CD8-positive, alpha-beta memory T cell (primary cell): Measurements from ENCODE around the gene HTR6. TPM values are rescaled to one million over a fixed set of nuclear protein-coding genes. Genes with fewer than 3 reads are reported as not detected.
A peak's percentile ranks its signal among the peaks of the same experiment; 100 is the strongest.

Source experiments
- CTCF ChIA-PET: fragments of 350-600 bp; sonication (Branson Sonifier 250); formaldehyde crosslinking; loops from one replicate; lab custom pipeline; 2021; ENCODE audit warnings: antibody characterized with exemption; lab: Charles Lee
- POLR2A ChIA-PET: fragments of 350-600 bp; sonication (Branson Sonifier 250); formaldehyde crosslinking; loops from one replicate; lab custom pipeline; 2021; ENCODE audit warnings: antibody characterized with exemption; lab: Charles Lee
- DNase-seq, 5 donors: peaks; one replicate each; pipeline versions ENCODE4 v3.0.0 to v3.0.0-alpha.2; 2020 to 2022; ENCODE audit warnings: mixed read lengths in 1 of 5
- H3K27ac ChIP-seq: one replicate; pipeline ENCODE4 v1.7.0; 2013; ENCODE audit warnings: low read depth, mild to moderate bottlenecking, low read length, moderate library complexity
- H3K27me3 ChIP-seq: 2 replicates; pipeline ENCODE4 v1.7.0; 2013; ENCODE audit warnings: low read length, mild to moderate bottlenecking; ENCODE audit not compliant: insufficient read depth, poor library complexity, severe bottlenecking
- H3K36me3 ChIP-seq: 2 replicates; pipeline ENCODE4 v1.7.0; 2013; ENCODE audit warnings: mild to moderate bottlenecking, low read length, moderate library complexity; ENCODE audit not compliant: insufficient read depth
- H3K4me1 ChIP-seq: 2 replicates; pipeline ENCODE4 v1.7.0; 2013; ENCODE audit warnings: mild to moderate bottlenecking, low read length, moderate library complexity; ENCODE audit not compliant: insufficient read depth
- H3K4me3 ChIP-seq: 2 replicates; pipeline ENCODE4 v1.7.0; 2013; ENCODE audit warnings: mild to moderate bottlenecking, low read length
- H3K9me3 ChIP-seq: 2 replicates; pipeline ENCODE4 v1.7.0; 2013; ENCODE audit warnings: mild to moderate bottlenecking, low read length
- H3K27ac Mint-ChIP-seq, 8 donors: one replicate each; pipeline ENCODE4 v1.8.0; 2020 to 2021; ENCODE audit warnings: mixed read lengths in 8 of 8, mild to moderate bottlenecking in 6 of 8, inconsistent platforms in 3 of 8, moderate library complexity in 3 of 8
- H3K27me3 Mint-ChIP-seq, 2 donors: one replicate each; pipeline ENCODE4 v1.8.0; 2020 to 2021; ENCODE audit warnings: mixed read lengths in 2 of 2, mild to moderate bottlenecking in 1 of 2, moderate library complexity in 1 of 2
- H3K36me3 Mint-ChIP-seq, 3 donors: one replicate each; pipeline ENCODE4 v1.8.0; 2020 to 2021; ENCODE audit warnings: mixed read lengths in 3 of 3, inconsistent platforms in 1 of 3, mild to moderate bottlenecking in 1 of 3
- H3K4me1 Mint-ChIP-seq, 3 donors: one replicate each; pipeline ENCODE4 v1.8.0; 2020 to 2021; ENCODE audit warnings: mixed read lengths in 3 of 3, inconsistent platforms in 1 of 3, mild to moderate bottlenecking in 1 of 3
- H3K4me3 Mint-ChIP-seq, 7 donors: one replicate each; pipeline ENCODE4 v1.8.0; 2020 to 2021; ENCODE audit warnings: mixed read lengths in 7 of 7, mild to moderate bottlenecking in 6 of 7, moderate library complexity in 4 of 7, inconsistent platforms in 2 of 7
- H3K9me3 Mint-ChIP-seq, 5 donors: one replicate each; pipeline ENCODE4 v1.8.0; 2020 to 2022; ENCODE audit warnings: mixed read lengths in 5 of 5, mild to moderate bottlenecking in 3 of 5, moderate library complexity in 2 of 5, inconsistent platforms in 1 of 5
- polyA plus RNA-seq: library from polyadenylated mRNA; unstranded; fragments of 300-500 nt; fragmentation: Illumina TruSeq; gene quantifications from one replicate; pipeline ENCODE4 v1.2.3, GENCODE V29; 2021
- total RNA-seq, 2 experiments: library from RNA; stranded (reverse); gene quantifications; one replicate each; pipeline ENCODE4 v1.2.3, GENCODE V29; 2021

Gene HTR6
- total and polyA plus RNA-seq, 3 experiments from 2014 or later = not detected

DNA sequence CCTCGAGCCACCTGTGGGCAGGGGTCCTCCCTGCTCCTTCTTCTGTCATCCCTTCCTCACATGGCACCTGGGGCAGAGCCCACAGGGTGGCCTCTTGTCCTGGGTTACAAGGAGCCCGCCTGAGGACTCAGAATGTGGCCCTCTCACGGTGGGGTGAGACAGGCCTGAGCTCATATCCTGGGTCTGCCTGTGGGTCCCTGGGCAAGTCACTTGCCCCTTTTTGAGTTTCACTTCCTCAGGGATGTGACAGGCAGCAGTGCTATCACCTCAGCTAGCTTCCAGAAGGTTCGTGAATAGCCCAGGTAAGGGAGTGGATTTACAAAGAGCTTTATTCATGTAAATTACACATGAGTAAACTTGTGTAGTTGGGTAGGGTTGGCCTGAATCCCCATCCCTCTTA lies 33.5 kb downstream of the HTR6 start:
- H3K9me3 ChIP-seq = no peaks in the 10 kb centered on the region
- H3K4me3 ChIP-seq = no peak overlapping the region
- H3K27ac ChIP-seq = no peak overlapping the region
- H3K9me3 Mint-ChIP-seq = no peaks in the 10 kb centered on the region
- no peaks in the 10 kb centered on the region for H3K27me3 Mint-ChIP-seq
- H3K4me1 ChIP-seq = no peaks in the 10 kb centered on the region
- H3K27ac Mint-ChIP-seq = peak overlapping the region in 1 of 8 donors; percentile 3
- no peak for DNase-seq
- ChIA-PET CTCF (interaction anchor here (0.8 kb wide), 1 partner anchor 18 kb away, joined by 3 read pairs; no protein-coding TSS in a partner anchor), POLR2A (no interaction called here)
- H3K4me3 Mint-ChIP-seq = no peak overlapping the region
- no peaks in the 10 kb centered on the region for H3K4me1 Mint-ChIP-seq
- H3K36me3 ChIP-seq = no peaks in the 10 kb centered on the region
- H3K27me3 ChIP-seq = no peaks in the 10 kb centered on the region
- H3K36me3 Mint-ChIP-seq = peaks cover 0 to 61% (median 8%) of the 10 kb centered on the region in 3 donors

DNA sequence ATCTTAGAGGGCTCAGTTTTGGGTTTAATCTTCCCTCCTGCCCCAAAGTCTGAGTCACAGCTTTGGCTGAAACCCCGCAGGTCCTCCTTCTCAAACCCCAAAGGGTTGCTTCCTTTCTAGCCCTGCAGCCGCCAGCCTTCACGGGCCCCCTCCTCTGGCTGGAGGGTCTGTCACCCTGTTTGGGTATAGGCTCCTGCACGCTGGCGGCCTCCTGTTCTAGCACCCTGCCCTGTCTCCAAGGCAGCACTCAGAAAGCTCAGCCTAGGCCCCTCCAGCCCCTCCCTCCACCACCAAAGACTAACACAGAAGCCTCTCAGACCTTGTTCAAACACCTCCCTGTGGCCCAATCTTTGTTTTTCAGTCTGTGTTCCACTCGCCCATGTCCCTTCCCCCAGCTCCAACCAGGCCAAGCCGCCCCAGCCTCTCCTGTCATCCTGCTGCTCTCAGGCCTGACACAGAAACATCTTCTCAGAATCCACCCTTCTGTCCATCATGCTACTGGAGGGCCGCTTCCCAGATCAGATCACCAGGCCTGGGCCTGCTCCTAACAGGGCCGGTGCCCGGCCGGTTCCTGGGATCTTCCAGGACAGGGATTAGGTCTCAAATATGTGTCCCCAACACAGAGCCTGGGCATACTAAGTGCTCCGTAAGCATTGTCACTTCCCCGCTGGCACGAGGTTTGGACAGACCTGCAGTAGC lies 35.6 kb downstream of the HTR6 start:
- no peaks in the 10 kb centered on the region for H3K36me3 ChIP-seq
- H3K4me1 Mint-ChIP-seq = peaks cover 2 to 12% (median 6%) of the 10 kb centered on the region in 3 donors
- H3K9me3 Mint-ChIP-seq = no peaks in the 10 kb centered on the region
- ChIA-PET CTCF (interaction anchor here (1.0 kb wide), 1 partner anchor 15 kb away, joined by 3 read pairs; no protein-coding TSS in a partner anchor), POLR2A (no interaction called here)
- H3K36me3 Mint-ChIP-seq = peaks cover 0 to 42% (median 4%) of the 10 kb centered on the region in 3 donors
- H3K27me3 ChIP-seq = no peaks in the 10 kb centered on the region
- H3K4me3 ChIP-seq = no peak overlapping the region
- H3K9me3 ChIP-seq = no peaks in the 10 kb centered on the region
- peaks cover 12% of the 10 kb centered on the region for H3K4me1 ChIP-seq
- H3K27ac ChIP-seq = no peak overlapping the region
- DNase-seq = no peak
- H3K27ac Mint-ChIP-seq = peak overlapping the region in 1 of 8 donors; percentile 72
- H3K4me3 Mint-ChIP-seq = no peak overlapping the region
- no peaks in the 10 kb centered on the region for H3K27me3 Mint-ChIP-seq

DNA sequence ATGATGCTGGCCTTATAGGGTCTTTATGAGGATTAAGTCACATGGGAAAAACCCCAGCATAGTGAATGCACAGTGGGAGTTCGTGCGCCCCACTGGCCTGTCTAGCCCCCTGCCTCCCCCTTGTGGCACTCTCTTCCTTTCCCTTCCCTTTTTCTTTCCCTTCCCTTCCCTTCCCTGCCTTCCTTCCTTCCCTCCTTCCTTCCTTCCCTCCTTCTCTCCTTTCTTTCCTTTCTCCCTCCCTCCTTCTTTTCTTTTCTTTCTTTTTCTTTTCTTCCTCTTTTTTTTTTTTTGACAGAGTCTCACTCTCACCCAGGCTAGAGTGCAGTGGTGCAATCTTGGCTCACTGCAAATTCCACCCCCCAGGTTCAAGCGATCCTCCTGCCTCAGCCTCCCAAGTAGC lies 38.6 kb downstream of the HTR6 start:
- no peak overlapping the region for H3K27ac ChIP-seq
- no peaks in the 10 kb centered on the region for H3K9me3 Mint-ChIP-seq
- no peak for DNase-seq
- no peaks in the 10 kb centered on the region for H3K36me3 ChIP-seq
- no peaks in the 10 kb centered on the region for H3K9me3 ChIP-seq
- no peaks in the 10 kb centered on the region for H3K27me3 ChIP-seq
- no peaks in the 10 kb centered on the region for H3K27me3 Mint-ChIP-seq
- H3K36me3 Mint-ChIP-seq = peaks cover 0 to 35% (median 0%) of the 10 kb centered on the region in 3 donors
- peaks cover 2 to 12% (median 6%) of the 10 kb centered on the region in 3 donors for H3K4me1 Mint-ChIP-seq
- CTCF ChIA-PET = interaction anchor here (1.1 to 10.8 kb wide), 8 partner anchors 11 to 43 kb away, joined by 3 to 168 read pairs (median 14); partner anchors contain the start of gene HTR6
- H3K27ac Mint-ChIP-seq = no peak overlapping the region
- H3K4me3 Mint-ChIP-seq = no peak overlapping the region
- POLR2A ChIA-PET = no interaction called here
- H3K4me1 ChIP-seq = peaks cover 12% of the 10 kb centered on the region
- H3K4me3 ChIP-seq = no peak overlapping the region

DNA sequence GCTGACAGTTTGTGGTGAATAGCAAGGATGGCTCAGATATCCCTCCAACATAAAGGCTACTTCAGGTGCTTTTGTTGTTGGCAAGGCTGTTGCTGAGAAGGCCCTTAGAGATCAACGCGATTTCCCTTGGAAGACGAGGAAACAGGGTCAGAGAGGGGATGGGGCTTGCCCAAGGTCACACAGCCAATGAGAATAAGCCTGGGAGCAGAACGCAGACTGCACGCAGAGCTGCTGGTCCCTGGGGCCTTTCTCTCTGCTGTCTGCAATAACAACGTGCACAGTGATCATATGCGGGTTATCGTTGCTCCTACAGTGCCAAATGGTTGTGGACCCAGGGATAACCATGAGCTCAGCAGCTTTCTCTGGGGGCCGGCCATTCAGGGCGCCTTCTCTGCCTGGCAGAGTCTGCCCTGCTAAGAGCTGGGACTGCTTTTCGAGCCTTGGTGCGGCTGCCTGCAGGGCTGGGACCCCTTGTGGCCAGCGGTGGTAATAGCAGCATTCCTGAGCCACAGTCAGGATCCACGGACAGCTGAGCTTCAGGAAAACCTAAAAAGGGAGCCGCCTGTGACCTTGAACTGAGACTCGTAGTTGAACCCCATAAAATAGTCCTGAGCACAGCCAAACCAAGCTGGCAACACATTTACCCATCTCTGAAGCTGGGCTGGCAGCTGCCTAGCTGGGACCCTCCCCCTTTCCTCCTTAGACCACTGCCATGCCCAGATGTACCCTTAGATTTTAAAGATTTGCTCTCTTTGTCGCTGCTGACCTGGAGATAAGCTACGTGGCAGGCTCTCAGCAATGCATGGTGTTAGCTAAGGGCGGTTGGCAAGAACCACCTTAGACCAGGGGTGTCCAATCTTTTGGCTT lies 39.8 kb downstream of the HTR6 start:
- Mint-ChIP-seq H3K4me1 (peaks cover 2 to 12% (median 6%) of the 10 kb centered on the region in 3 donors), H3K36me3 (peaks cover 0 to 34% (median 0%) of the 10 kb centered on the region in 3 donors), H3K27me3 (no peaks in the 10 kb centered on the region), H3K27ac (peak overlapping the region in 1 of 8 donors; percentile 89), H3K9me3 (no peaks in the 10 kb centered on the region), H3K4me3 (no peak overlapping the region)
- H3K9me3 ChIP-seq = no peaks in the 10 kb centered on the region
- DNase-seq = peak; percentile 27 to 70 (median 49)
- no peak overlapping the region for H3K4me3 ChIP-seq
- ChIA-PET POLR2A (interaction anchor here (0.5 kb wide), 1 partner anchor 45 kb away, joined by 3 read pairs; no protein-coding TSS in a partner anchor), CTCF (interaction anchor here (0.7 to 10.8 kb wide), 16 partner anchors 9 to 457 kb away, joined by 3 to 168 read pairs (median 8); partner anchors contain the start of gene HTR6)
- H3K27me3 ChIP-seq = no peaks in the 10 kb centered on the region
- H3K27ac ChIP-seq = no peak overlapping the region
- H3K36me3 ChIP-seq = no peaks in the 10 kb centered on the region
- peaks cover 12% of the 10 kb centered on the region for H3K4me1 ChIP-seq

DNA sequence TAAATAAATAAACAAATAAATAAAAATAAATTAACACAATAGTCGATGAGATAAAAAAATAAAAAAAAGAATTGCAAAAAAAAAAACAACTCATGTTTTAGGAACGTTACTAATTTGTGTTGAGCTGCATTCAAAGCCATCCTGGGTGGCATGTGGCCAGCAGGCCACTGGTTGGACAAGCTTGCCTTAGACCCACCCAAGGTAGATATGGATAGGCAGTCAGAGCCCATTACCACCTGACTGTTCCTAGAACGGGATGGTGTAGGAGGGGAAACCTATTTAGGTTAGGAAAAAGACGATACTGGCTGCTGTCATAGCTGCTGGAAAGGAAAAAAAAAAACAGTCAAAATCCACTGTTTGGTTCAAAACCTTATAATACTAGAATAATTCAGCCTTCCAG lies 40.8 kb downstream of the HTR6 start:
- Mint-ChIP-seq H3K27me3 (no peaks in the 10 kb centered on the region), H3K4me1 (peaks cover 2 to 13% (median 8%) of the 10 kb centered on the region in 3 donors), H3K9me3 (no peaks in the 10 kb centered on the region), H3K36me3 (peaks cover 0 to 30% (median 2%) of the 10 kb centered on the region in 3 donors), H3K27ac (no peak overlapping the region), H3K4me3 (no peak overlapping the region)
- DNase-seq = no peak
- H3K4me1 ChIP-seq = peaks cover 12% of the 10 kb centered on the region
- no peak overlapping the region for H3K27ac ChIP-seq
- H3K36me3 ChIP-seq = no peaks in the 10 kb centered on the region
- ChIA-PET POLR2A (no interaction called here), CTCF (interaction anchor here (0.7 to 10.8 kb wide), 10 partner anchors 9 to 226 kb away, joined by 3 to 168 read pairs (median 10); partner anchors contain the start of genes HTR6 and NBL1)
- H3K4me3 ChIP-seq = no peak overlapping the region
- H3K9me3 ChIP-seq = no peaks in the 10 kb centered on the region
- H3K27me3 ChIP-seq = no peaks in the 10 kb centered on the region

DNA sequence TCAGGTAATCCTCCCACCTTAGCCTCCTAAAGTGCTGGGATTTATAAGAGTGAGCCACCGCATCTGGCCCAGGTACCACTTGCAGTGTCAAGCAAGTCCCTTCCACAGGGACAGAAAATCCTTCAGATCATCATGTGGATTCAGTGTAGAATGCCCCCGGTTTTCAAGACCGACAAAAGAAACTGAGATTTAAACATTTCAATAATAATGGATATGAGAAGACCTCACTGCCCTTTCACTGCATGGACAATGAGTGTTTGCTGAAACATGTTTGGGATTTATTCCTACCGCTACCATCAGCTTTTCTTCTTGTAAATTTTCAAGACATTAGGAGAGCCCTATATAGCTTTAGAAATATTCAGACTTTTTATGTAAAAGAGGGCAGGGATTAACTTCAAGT lies 41.5 kb downstream of the HTR6 start:
- ChIA-PET POLR2A (no interaction called here), CTCF (interaction anchor here (0.7 to 10.8 kb wide), 6 partner anchors 8 to 62 kb away, joined by 3 to 168 read pairs (median 15); partner anchors contain the start of genes HTR6 and NBL1)
- peaks cover 4 to 19% (median 15%) of the 10 kb centered on the region in 3 donors for H3K4me1 Mint-ChIP-seq
- no peak overlapping the region for H3K4me3 ChIP-seq
- no peak overlapping the region for H3K27ac ChIP-seq
- peaks cover 0 to 28% (median 2%) of the 10 kb centered on the region in 3 donors for H3K36me3 Mint-ChIP-seq
- H3K4me1 ChIP-seq = peaks cover 12% of the 10 kb centered on the region
- no peaks in the 10 kb centered on the region for H3K27me3 ChIP-seq
- H3K36me3 ChIP-seq = no peaks in the 10 kb centered on the region
- no peaks in the 10 kb centered on the region for H3K9me3 Mint-ChIP-seq
- peak overlapping the region in 2 of 8 donors; percentile 46 to 47 for H3K27ac Mint-ChIP-seq
- DNase-seq = no peak
- H3K4me3 Mint-ChIP-seq = no peak overlapping the region
- no peaks in the 10 kb centered on the region for H3K9me3 ChIP-seq
- no peaks in the 10 kb centered on the region for H3K27me3 Mint-ChIP-seq

DNA sequence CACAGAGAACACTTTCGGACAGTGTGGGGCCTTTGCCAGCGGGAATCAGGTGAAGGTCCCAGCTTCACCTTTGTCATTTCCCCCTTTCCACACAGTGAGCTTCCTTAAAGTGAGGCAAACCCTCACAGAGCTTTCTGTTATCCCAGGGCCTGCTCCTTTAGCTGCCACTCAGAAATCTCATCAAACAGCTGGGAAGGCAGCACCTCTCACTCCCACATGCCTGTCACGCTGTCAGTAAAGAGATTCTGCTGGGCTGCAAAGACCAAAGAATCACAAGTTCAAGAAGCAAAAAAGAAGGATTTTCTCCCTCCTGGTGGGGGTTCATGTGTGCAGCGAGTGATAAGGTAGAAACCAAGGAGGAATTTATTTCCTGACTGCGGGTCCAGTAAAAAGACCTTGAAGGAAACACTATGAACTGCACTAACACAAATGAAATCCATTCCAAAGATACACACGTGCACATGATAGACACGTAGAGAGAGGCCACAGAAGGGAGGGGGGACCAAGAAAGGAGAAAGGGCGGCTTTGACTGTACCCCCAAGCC lies 44.0 kb downstream of the HTR6 start:
- Histone ChIP-seq H3K36me3 (peaks cover 6% of the 10 kb centered on the region), H3K27ac (no peak overlapping the region), H3K4me3 (no peak overlapping the region), H3K4me1 (peaks cover 12% of the 10 kb centered on the region), H3K27me3 (no peaks in the 10 kb centered on the region), H3K9me3 (no peaks in the 10 kb centered on the region)
- no peak overlapping the region for H3K4me3 Mint-ChIP-seq
- POLR2A ChIA-PET = interaction anchor here (0.6 kb wide), 1 partner anchor 16 kb away, joined by 4 read pairs; no protein-coding TSS in a partner anchor
- H3K27ac Mint-ChIP-seq = peak overlapping the region in 1 of 8 donors; percentile 48
- H3K4me1 Mint-ChIP-seq = peaks cover 4 to 22% (median 21%) of the 10 kb centered on the region in 3 donors
- peaks cover 0 to 35% (median 2%) of the 10 kb centered on the region in 3 donors for H3K36me3 Mint-ChIP-seq
- CTCF ChIA-PET = interaction anchor here (1.0 to 10.8 kb wide), 3 partner anchors 11 to 48 kb away, joined by 3 to 168 read pairs (median 5); partner anchors contain the start of gene HTR6
- DNase-seq = no peak
- no peaks in the 10 kb centered on the region for H3K27me3 Mint-ChIP-seq
- H3K9me3 Mint-ChIP-seq = no peaks in the 10 kb centered on the region
